Epidermal melanocyte (primary cell): ENCODE data around the gene RIMS4.

Source experiments
- DNase-seq: peaks from one replicate; pipeline ENCODE4 v3.0.0; 2011; ENCODE audit warnings: low spot score; ENCODE audit not compliant: insufficient read length

RIMS4 gene

DNA sequence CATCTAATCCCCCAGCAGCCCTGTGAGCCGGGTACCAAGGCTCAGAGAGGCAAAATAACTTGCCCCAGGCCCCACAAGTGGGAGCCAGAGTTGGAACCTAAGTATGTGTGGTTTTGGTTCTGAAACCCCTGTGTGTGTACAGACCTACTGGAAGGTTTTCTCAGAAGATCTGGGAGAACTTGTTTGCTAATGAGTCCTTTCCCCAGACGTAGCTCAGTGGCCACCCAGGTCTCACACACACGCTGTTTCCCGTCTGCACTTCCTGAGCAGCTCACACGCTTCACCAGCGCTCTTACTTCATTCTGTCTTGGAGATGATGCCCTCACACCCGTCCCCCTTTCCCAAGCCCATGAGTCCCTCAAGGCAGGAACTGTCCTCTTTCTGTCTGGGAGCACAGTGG lies 87.0 kb downstream of the RIMS4 start:
- DNase-seq: no peak

GRCh38 chr20:44722990-44723389 lies 87.4 kb downstream of the RIMS4 start:
- no peak for DNase-seq

DNA sequence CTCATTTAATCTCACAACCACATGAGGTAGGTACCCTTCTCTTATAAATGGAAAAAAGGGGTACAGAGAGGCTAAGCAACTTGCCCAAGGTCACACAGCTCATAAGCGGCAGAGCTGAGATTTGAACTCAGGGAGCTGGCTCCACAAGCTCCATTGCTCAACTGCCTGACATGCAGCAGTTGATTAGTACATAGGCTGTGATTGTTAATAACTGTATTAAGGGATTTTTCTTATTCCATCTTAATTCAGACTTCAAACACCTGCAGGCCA lies 88.6 kb downstream of the RIMS4 start:
- DNase-seq: no peak

- DNase-seq: peak; percentile 41
Observed at GRCh38 chr20:44720997-44721784, 89.2 kb downstream of the RIMS4 start.

GRCh38 chr20:44720621-44720996 lies 89.7 kb downstream of the RIMS4 start:
- peak; percentile 97 for DNase-seq

GRCh38 chr20:44719841-44720240 lies 90.5 kb downstream of the RIMS4 start:
- no peak for DNase-seq

DNA sequence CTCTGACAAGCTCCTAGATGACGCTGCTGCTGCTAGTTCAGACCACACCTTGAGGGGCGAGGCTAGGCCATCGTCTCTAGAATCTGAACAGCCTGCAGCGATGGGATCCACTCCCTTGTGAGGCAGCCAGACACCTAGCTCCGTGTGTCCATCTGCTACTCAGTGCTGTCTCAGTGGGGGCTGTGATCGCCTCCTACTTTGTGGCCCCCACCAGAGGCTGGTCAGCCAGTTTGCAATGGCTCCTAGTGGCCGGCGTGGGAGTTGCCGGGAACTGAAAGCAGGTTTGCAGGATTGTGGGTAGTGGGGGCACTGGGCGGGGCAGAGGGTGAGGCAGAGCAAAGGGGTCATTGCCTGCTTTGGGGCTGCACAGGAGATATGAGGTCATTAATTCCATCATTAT lies 92.4 kb downstream of the RIMS4 start:
- no peak for DNase-seq

DNA sequence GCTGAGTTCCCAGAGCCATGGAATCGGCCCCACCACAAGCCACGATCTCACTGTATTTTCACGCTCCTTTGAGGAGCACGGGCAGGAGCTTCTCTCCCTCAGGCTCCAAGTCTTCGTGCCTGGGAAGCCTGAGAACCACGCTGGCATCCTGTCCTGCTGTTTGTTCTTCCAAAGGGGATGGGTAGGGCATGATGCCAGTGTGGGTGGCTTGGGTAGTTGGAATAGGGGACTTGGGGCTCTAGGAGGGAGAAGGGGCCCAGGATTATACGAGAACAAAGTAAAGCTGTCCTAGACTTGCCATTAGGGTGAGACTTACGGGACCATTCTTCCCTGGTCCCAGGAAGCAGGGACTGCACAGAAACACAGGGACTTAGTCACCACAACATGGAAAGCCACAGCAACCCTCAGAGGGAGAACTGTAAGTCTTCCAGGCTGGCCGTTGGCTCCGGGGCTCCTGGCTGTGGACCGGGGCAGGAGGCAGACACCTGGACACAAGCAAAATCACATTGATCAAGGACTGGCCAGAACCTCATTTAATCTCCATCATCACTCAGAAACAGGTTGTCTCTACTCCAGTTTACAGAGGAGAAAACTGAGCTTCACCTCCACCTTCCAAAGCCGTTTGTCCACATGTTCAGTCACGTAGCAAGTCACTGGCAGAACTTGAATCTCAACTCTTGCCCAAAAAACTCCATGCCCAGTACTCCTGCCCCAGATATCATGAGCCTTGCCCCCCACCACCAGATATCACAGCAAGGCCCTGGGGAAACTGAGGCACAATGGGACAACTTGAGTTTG lies 93.8 kb downstream of the RIMS4 start:
- no peak for DNase-seq

DNA sequence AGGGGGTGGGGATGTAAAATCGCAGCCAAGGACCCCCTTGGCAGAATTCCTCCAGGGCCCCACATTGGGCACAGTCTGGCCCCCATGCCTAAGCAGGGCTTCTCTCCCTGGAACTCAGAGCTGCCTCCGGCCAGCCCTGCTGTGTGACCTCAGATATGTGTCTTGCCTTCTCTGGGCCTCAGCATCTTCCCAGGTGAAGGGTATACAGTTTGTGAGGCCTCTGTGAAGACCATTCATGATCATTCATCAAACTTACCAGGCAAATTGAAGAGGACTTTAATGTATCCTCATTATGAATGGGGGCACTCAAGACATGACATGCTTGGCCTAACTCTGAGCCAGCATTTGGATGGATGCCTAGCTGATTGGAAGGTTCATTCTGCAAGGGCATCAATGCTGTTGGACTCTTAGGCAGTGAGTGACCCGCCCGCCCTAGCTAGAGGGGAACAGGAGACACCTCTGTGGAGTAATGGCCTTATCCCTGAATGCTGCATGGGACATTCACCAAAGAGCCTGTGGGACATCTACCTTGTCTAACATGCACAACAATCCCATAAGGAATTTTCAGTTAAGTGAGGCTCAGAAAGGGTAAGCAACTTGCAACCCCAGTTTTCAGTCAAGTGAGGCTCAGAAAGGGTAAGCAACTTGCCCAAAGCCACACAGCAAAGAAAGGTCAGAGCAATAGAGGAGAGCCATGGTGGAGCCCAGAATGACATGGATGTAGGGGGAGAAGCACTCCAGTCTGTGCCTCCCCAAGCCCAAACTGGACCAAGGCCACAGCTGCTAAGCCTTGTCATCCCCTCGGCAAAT lies 94.6 kb downstream of the RIMS4 start:
- no peak for DNase-seq

DNA sequence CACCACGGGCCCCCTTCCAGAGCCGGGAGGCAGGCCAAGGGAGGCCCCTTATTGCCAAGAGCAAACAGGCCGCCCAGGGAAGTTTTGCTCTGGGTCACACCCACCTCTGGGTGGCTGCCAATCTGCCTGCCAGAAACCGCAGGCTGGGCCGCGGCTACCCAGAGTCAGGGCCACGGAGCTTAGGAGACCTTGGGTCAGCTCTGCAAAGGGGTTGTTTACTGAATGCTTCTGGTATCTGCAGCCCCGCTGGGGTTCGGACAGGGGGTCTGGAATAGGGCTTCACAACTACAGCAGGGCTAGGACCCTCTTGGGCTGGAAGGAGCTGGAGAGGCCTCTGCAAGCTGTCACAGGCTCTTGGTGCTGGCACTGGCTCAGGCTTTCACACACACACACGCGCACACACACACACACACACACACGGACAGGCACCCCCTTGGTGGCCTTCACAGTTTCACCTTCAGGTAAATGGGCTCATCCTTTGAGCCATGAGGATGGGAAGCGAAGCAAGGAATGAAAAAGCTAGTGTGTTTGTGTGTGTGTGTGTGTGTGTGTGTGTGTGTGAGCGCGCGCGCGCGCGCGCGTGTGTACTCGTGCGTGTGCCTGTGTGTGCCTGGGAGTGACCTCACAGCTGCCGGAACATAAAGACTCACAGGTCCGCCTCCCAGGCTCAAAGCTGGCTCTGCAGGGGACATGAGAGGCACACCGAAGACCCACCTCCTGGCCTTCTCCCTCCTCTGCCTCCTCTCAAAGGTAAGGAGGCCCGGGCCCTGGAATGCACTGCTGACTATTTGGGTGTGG lies 95.4 kb downstream of the RIMS4 start, which contains the start of gene CCN5:
Gene CCN5, plus strand, starts transcription at position 669 of the 798 bp plus-strand sequence. Its CDS starts 22 bp downstream, at position 691.
- peak; percentile 93 for DNase-seq

DNA sequence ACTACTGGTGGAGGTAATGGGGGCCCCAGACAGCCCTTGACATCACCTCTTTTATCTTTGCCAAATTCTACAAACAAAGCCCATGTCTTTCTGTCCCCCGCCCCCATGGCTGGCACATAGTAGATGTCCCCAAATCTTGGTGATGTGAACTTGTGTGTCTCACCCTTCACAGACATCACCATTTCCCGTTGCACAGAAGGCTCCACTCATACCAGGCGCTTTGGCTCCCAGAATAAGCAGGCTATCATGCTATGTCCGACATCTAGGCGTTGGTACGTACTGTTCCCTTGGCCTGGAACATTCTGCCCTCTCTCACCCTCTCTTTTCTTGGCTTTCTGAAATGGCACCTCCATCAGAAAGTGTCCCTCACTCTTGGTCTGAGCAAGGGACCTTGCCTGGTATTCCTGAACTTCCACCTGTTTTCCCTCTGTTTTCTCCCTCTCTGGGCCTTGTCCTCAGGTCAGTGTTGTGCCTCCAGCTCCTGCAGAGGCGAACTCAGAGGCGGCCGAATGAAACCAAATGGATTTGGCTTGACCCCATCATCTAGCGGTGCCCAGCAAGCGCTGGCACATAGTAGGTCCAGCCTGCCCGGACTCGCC lies 96.1 kb downstream of the RIMS4 start:
- no peak for DNase-seq

DNA sequence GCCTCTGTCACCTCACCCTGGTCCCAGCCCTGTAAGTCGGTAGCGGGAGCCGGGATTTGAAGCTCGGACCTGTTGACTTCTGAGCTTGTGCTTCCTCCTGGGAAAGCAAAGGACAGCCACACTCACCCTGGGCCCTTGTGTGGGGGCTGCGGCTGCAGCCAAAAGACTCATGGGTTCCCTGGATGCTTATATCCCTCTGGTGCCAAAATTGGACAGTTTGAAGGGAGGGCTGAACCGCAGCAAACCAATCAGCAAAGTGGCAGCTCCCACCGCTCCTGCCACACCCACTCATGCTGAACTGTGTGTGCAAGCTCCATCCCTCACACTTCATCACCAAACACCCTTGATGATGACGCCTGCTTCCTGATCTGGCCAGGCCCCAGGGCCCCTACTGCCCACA lies 99.1 kb downstream of the RIMS4 start:
- DNase-seq: no peak

DNA sequence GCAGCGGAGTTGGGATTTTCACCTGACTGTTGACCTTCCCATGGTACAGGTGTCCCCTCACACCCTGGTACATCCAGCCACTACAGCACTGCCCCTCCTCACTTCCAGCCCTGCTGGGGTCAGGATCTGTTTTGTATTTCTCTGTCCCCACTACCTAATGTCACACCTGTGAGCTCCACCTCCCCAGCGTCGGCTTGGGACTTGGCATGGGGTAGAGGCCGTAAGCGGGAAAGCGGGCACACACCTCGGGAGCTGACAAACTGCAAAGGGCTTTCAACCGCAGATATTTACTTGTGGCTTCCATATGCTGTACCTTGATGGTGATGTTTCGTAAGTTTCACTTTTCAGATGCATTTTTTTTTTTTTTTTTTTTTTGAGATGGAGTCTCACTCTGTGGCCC lies 100.5 kb downstream of the RIMS4 start:
- no peak for DNase-seq

- DNase-seq: no peak
Observed at GRCh38 chr20:44709380-44709779, 101.0 kb downstream of the RIMS4 start.

DNA sequence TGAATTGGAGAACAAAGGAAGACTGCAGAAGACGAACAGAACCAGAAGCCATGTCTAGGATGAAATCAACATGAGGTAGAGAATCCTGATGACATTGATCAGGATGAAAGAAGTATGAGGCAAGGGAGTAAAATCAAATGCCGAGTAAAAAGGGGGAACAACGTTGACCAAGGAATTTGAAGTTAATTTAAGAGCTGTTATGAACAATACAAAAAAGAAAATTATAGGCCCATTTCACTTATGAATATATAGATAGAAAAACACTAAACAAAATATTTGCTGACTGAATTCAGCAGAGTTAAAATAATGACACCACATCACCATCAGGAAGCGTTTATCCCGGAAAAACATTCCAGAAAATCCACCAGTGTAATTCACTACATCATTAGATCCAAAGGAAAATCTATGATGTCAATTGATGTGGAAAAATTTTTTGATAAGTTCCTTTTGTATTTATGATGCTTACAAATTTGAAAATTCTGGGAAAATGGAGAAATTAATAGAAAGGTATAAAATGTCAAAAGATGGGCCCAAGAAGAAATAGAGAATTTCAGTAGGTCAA lies 103.2 kb downstream of the RIMS4 start:
- no peak for DNase-seq

- peak; percentile 45 for DNase-seq
Observed at GRCh38 chr20:44706301-44707017, 103.9 kb downstream of the RIMS4 start.

- DNase-seq: no peak
Observed at GRCh38 chr20:44705364-44706094, 104.8 kb downstream of the RIMS4 start.

- DNase-seq: no peak
Observed at GRCh38 chr20:44704551-44704971, 105.8 kb downstream of the RIMS4 start.

DNA sequence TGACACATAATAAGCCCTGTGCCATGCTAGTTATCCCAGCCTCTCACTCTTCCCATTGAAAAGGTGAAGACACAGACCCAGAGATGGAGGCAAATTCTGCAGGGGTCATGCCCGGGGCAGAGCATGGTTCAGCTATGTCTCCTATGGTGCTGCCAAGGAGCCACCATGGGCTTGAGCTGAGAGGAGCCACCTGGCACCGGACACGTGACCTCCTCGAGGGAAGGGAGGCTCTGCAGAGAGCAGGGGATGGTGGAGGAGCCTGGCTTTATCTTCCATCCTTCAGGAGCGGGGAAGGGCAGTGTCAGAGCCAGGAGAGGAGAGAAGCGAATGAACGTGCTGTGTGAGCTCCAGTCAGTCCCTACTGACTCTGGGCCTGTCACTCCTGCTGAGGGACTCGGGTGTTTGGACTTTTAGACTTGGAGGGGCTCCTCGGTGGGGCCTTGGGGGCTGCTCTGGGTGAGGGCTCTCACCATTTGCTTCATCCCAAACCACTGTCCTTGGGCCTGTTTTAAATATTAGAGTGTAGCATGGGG lies 106.3 kb downstream of the RIMS4 start:
- DNase-seq: no peak
